MCF 10A (cell line): ENCODE data around the gene DCLK1. TPM values are rescaled to one million over a fixed set of nuclear protein-coding genes. Genes with fewer than 3 reads are reported as not detected.

Source experiments
- Bru-seq: library from RNA; stranded (reverse); fragments of 400-500 nt; gene quantifications from one replicate; lab custom pipeline; 2021; lab: Mats Ljungman, UMichigan
- BruChase-seq, 2 experiments: library from RNA; stranded (reverse); fragments of 400-500 nt; gene quantifications; one replicate each; lab custom pipeline; 2021; lab: Mats Ljungman, UMichigan
- BruUV-seq: library from RNA; stranded (reverse); fragments of 400-500 nt; replicated peaks from 2 replicates; lab custom pipeline; 2021; lab: Mats Ljungman, UMichigan
- CTCF ChIA-PET: fragments of 300-600 bp; sonication (Branson Sonifier 250); formaldehyde crosslinking; extraction: SDS; loops from one replicate; lab custom pipeline; 2021; ENCODE audit warnings: antibody characterized with exemption, inconsistent platforms; lab: Yijun Ruan, JAX
- POLR2A ChIA-PET: fragments of 300-600, 350-650 bp; sonication (Branson Sonifier 250); formaldehyde crosslinking; extraction: SDS; loops from one replicate; lab custom pipeline; 2020; ENCODE audit warnings: antibody characterized with exemption, inconsistent platforms; lab: Yijun Ruan, JAX
- DNase-seq: peaks from one replicate; pipeline ENCODE4 v3.0.0-alpha.2; 2018; ENCODE audit not compliant: unreplicated experiment
- H3K27ac Mint-ChIP-seq: one replicate; pipeline ENCODE4 v1.8.0; 2022; ENCODE audit warnings: mild to moderate bottlenecking, low read depth, mixed read lengths; ENCODE audit not compliant: unreplicated experiment
- H3K27me3 Mint-ChIP-seq: one replicate; pipeline ENCODE4 v1.8.0; 2022; ENCODE audit warnings: mixed read lengths; ENCODE audit not compliant: insufficient read depth, unreplicated experiment
- H3K36me3 Mint-ChIP-seq: one replicate; pipeline ENCODE4 v1.8.0; 2022; ENCODE audit warnings: mild to moderate bottlenecking, moderate library complexity, mixed read lengths; ENCODE audit not compliant: insufficient read depth, unreplicated experiment
- H3K4me1 Mint-ChIP-seq: one replicate; pipeline ENCODE4 v1.8.0; 2022; ENCODE audit warnings: mixed read lengths; ENCODE audit not compliant: insufficient read depth, unreplicated experiment
- H3K4me3 Mint-ChIP-seq: one replicate; pipeline ENCODE4 v1.8.0; 2022; ENCODE audit warnings: mild to moderate bottlenecking, moderate library complexity, mixed read lengths; ENCODE audit not compliant: unreplicated experiment
- H3K9me3 Mint-ChIP-seq: one replicate; pipeline ENCODE4 v1.8.0; 2022; ENCODE audit warnings: mixed read lengths; ENCODE audit not compliant: unreplicated experiment
- intact Hi-C: fragments of 100-400 bp; cut with micrococcal nuclease; formaldehyde crosslinking; loops from 2 replicates; pipeline ENCODE4 v1.14.1; 2022
- long read RNA-seq: library from polyadenylated mRNA; stranded (forward); transcript quantifications from one replicate; pipeline ENCODE4 v2.0.0, GENCODE V29; 2022
- total RNA-seq: library from RNA; stranded (reverse); gene quantifications from 2 replicates; pipeline ENCODE4 v1.2.3, GENCODE V29; 2022
- TF ChIP-seq, protein P1 (sequence below): fragments of 200-600 bp; IDR thresholded peaks from one replicate; pipeline ENCODE4 v1.8.0; 2022; ENCODE audit warnings: antibody characterized with exemption, mild to moderate bottlenecking; ENCODE audit not compliant: unreplicated experiment

The DCLK1 gene
- total RNA-seq (0.44 and 1.4 TPM in 2 replicates), Bru-seq, nascent RNA (percentile 28 among the genes with signal in this experiment), BruChase-seq, experiment 1, labeled RNA remaining after a 6-hour chase (percentile 24 among the genes with signal in this experiment), BruChase-seq, experiment 2, labeled RNA remaining after a 2-hour chase (percentile 27 among the genes with signal in this experiment)
- long read RNA-seq, full-length matches to known transcripts: 1 of 2 reads
- long read RNA-seq, partial matches to known transcripts: 1 of 2 reads
- long read RNA-seq, other reads (novel, unspliced or antisense): 0 of 2 reads

- no TSS peak for BruUV-seq
- H3K4me3 Mint-ChIP-seq: peak within 1 kb of the TSS; percentile 68
- H3K9me3 Mint-ChIP-seq: no peaks in the 10 kb centered on the region
- intact Hi-C loops: no loop called here
- H3K4me1 Mint-ChIP-seq: peaks cover 5% of the 10 kb centered on the region
- peaks cover 11% of the 10 kb centered on the region for H3K27me3 Mint-ChIP-seq
- H3K36me3 Mint-ChIP-seq: no peaks in the 10 kb centered on the region
- peak; percentile 25 for DNase-seq
- POLR2A ChIA-PET: interaction anchor here (0.7 kb wide), 1 partner anchor 36 kb away, joined by 3 read pairs; no protein-coding TSS in a partner anchor
- H3K27ac Mint-ChIP-seq: no peak within 1 kb of the TSS
- TF ChIP-seq, protein P1, sequence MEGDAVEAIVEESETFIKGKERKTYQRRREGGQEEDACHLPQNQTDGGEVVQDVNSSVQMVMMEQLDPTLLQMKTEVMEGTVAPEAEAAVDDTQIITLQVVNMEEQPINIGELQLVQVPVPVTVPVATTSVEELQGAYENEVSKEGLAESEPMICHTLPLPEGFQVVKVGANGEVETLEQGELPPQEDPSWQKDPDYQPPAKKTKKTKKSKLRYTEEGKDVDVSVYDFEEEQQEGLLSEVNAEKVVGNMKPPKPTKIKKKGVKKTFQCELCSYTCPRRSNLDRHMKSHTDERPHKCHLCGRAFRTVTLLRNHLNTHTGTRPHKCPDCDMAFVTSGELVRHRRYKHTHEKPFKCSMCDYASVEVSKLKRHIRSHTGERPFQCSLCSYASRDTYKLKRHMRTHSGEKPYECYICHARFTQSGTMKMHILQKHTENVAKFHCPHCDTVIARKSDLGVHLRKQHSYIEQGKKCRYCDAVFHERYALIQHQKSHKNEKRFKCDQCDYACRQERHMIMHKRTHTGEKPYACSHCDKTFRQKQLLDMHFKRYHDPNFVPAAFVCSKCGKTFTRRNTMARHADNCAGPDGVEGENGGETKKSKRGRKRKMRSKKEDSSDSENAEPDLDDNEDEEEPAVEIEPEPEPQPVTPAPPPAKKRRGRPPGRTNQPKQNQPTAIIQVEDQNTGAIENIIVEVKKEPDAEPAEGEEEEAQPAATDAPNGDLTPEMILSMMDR: no peak
- CTCF ChIA-PET: no interaction called here
These were observed at the start of gene DCLK1 for GRCh38 chr13:36131222-36131930. Gene DCLK1, minus strand, starts transcription at chr13:36131382.

- Mint-ChIP-seq H3K27ac (no peak overlapping the region), H3K27me3 (no peaks in the 10 kb centered on the region), H3K9me3 (no peaks in the 10 kb centered on the region), H3K4me1 (no peaks in the 10 kb centered on the region), H3K4me3 (no peak overlapping the region), H3K36me3 (no peaks in the 10 kb centered on the region)
- DNase-seq: no peak
- POLR2A ChIA-PET: no interaction called here
- BruUV-seq: no TSS peak
- intact Hi-C loops: no loop called here
- CTCF ChIA-PET: interaction anchor here (0.6 kb wide), 2 partner anchors 23 to 173 kb away, joined by 3 read pairs; no protein-coding TSS in a partner anchor
- TF ChIP-seq, protein P1: no peak
These were observed 44.4 kb upstream of the DCLK1 start for GRCh38 chr13:36175621-36176020.

DNA sequence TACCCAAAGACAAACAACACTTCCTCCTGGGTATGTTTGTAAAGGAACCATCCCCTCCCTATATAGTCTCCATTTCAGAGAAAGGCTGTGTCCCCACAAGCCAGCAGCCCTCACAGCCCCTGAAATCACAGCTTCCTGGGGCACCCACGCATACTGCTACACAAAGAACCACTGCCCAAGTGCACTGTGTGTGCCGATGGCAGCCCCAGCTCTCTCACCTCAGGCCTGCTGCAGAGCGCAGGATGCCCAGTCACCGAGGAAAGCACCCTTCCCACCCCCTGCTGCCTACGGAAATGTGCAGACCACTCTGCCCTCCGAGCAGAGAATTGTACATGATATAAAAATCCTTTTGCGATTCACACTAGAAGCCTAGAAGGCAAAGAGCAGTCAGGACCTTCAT is 43.7 kb upstream of the DCLK1 start:
- ChIA-PET POLR2A (no interaction called here), CTCF (no interaction called here)
- no TSS peak for BruUV-seq
- intact Hi-C loops: no loop called here
- no peaks in the 10 kb centered on the region for H3K4me1 Mint-ChIP-seq
- H3K36me3 Mint-ChIP-seq: no peaks in the 10 kb centered on the region
- H3K27me3 Mint-ChIP-seq: no peaks in the 10 kb centered on the region
- DNase-seq: no peak
- no peak overlapping the region for H3K4me3 Mint-ChIP-seq
- TF ChIP-seq, protein P1: no peak
- no peaks in the 10 kb centered on the region for H3K9me3 Mint-ChIP-seq
- H3K27ac Mint-ChIP-seq: no peak overlapping the region

DNA sequence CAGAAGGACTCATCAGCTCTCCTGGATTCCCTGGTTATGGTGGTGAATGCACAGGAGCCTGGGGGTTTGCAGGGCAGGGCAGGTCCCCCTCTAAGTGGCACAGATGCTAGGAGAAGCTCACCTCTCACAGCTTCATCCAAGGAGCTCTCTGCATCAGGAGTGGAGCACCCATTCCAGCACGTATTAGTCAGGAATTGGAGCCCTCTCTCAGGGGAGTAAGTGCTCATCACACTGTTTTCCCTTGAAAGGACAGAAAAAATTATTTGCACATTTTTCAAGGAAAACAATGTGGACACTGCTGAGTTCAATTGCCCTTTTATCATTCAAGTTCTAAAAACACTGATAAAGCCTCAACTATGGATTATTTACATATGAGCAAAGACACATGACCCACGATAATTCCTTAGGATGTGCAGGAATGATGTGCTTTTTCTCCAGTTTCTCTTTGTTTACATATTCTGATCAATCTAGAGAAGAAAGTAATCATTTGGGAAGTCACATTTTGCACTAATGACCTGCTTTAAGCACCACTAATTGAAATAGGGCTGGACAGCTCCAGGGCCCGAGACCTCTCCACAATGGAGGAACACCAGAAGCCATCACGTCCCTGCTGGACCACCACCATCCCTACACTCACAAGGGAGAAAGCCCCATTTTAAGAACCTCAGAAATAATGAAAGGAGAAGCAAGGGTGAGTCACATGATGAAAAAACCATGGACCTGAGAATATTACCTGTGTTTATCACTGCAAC is 42.6 kb upstream of the DCLK1 start:
- no peaks in the 10 kb centered on the region for H3K9me3 Mint-ChIP-seq
- H3K27ac Mint-ChIP-seq: no peak overlapping the region
- intact Hi-C loops: no loop called here
- no peak overlapping the region for H3K4me3 Mint-ChIP-seq
- CTCF ChIA-PET: no interaction called here
- DNase-seq: no peak
- H3K27me3 Mint-ChIP-seq: no peaks in the 10 kb centered on the region
- BruUV-seq: no TSS peak
- POLR2A ChIA-PET: interaction anchor here (0.7 to 1.0 kb wide), 2 partner anchors 9 to 166 kb away, joined by 3 read pairs; no protein-coding TSS in a partner anchor
- no peaks in the 10 kb centered on the region for H3K36me3 Mint-ChIP-seq
- H3K4me1 Mint-ChIP-seq: no peaks in the 10 kb centered on the region
- TF ChIP-seq, protein P1: no peak
